GM12892 (cell line): ENCODE data around the gene NDUFAF2.

Experiments
- POLR2A ChIP-seq: IDR thresholded peaks from 2 replicates; pipeline ENCODE4 v1.6.1; 2011; ENCODE audit warnings: low read depth, low read length, control low read depth
- POLR2AphosphoS5 ChIP-seq: IDR thresholded peaks from 2 replicates; pipeline ENCODE4 v1.6.1; 2011; ENCODE audit warnings: low read depth, low read length, control low read depth
- TAF1 ChIP-seq: IDR thresholded peaks from 2 replicates; pipeline ENCODE4 v1.6.1; 2011; ENCODE audit warnings: low read depth, mild to moderate bottlenecking, control low read depth, low read length, borderline replicate concordance

GRCh38 chr5:61050292-61050691 is 105.3 kb downstream of the NDUFAF2 start:
- TF ChIP-seq POLR2A (no peak), POLR2AphosphoS5 (no peak), TAF1 (no peak)
